Measurements from ENCODE around the gene AUNIP.

The AUNIP gene

GRCh38 chr1:25794325-25794724 lies 64.9 kb downstream of the AUNIP start:
- DNase-seq (ENCODE audit: low read depth in 2 of 2) = no peak

- no peak for DNase-seq (ENCODE audit: low read depth in 2 of 2)
Observed at GRCh38 chr1:25793585-25794170, 65.6 kb downstream of the AUNIP start.

- DNase-seq (ENCODE audit: low read depth in 2 of 2) = no peak
Observed at GRCh38 chr1:25792115-25792514, 67.1 kb downstream of the AUNIP start.

GRCh38 chr1:25790472-25790871 lies 68.8 kb downstream of the AUNIP start:
- DNase-seq (ENCODE audit: low read depth in 2 of 2) = no peak

- DNase-seq (ENCODE audit: low read depth in 2 of 2) = no peak
Observed at GRCh38 chr1:25787760-25788166, 71.5 kb downstream of the AUNIP start.

- no peak for DNase-seq (ENCODE audit: low read depth in 2 of 2)
Observed at GRCh38 chr1:25786887-25787759, 72.1 kb downstream of the AUNIP start.

GRCh38 chr1:25785333-25786067 lies 73.8 kb downstream of the AUNIP start:
- no peak for DNase-seq (ENCODE audit: low read depth in 2 of 2)

- no peak for DNase-seq (ENCODE audit: low read depth in 2 of 2)
Observed at GRCh38 chr1:25784575-25785051, 74.6 kb downstream of the AUNIP start.
